Kasumi-1 (cell line): Measurements from ENCODE around the gene FCER2.
"Not testable (repeated sequence)": the region's sequence is repeated elsewhere in the genome, so short reads cannot be mapped to it uniquely, and the experiment has no call there.

ENCODE experiments used
- DNase-seq, 2 experiments: peaks; one replicate each; lab custom pipeline; 2025; lab: John Stamatoyannopoulos, UW

Gene FCER2, protein sequence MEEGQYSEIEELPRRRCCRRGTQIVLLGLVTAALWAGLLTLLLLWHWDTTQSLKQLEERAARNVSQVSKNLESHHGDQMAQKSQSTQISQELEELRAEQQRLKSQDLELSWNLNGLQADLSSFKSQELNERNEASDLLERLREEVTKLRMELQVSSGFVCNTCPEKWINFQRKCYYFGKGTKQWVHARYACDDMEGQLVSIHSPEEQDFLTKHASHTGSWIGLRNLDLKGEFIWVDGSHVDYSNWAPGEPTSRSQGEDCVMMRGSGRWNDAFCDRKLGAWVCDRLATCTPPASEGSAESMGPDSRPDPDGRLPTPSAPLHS

GRCh38 chr19:7701654-7702457 lies at the start of gene FCER2:
Gene FCER2, minus strand, starts transcription at chr19:7702131. Its CDS starts 2,371 bp downstream, at chr19:7699760.
- no peak for DNase-seq

- no peak for DNase-seq
Measured at GRCh38 chr19:7751157-7751783, 49.3 kb upstream of the FCER2 start.

GRCh38 chr19:7748756-7749155 lies 46.8 kb upstream of the FCER2 start:
- no peak for DNase-seq

GRCh38 chr19:7748171-7748570 lies 46.2 kb upstream of the FCER2 start:
- no peak for DNase-seq

DNA sequence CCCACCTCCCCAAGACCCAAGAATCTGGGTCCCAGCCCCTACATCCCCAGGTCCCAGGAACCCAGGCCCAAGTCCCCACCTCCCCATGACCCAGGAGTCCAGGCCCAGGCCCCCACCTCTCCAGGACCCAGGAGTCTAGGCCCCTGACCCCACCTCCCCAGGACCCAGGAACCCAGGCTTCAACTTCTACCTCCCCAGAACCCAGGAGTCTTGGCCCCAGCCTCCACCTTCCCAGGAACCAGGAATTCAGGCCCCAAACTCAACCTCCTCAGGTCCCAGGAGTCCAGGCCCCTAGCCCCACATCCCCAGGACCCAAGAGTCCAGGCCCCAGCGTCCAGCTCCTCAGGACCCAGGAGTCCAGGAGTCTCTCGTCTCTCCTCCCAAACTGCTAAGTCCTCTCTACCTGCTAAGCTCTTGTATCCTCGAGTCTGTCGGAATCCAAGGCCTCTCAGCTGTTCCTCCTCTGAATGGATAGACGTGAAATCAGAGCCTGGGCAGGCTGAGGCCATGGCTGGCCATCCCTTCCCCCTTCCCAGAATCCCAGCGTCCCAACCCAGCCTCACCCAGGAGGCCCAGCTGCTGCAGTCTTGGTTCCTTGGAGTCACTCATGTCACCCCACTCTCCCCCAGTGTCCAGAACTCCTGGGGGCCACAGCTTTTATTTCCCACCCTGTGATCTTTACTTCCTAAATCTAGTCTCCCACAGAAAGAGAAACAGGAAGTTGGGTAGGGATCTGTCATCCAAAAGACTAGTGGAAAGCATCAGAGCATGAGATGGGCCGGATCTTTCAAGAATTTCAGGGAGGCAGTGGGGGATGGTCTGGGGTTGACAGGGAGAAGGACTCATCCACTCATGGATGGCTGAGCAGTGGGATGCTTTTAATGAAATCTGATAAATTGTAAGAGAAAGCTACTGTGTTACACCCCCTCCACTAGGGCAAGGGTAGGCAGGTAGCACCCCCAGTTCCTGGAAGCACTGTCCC lies 45.3 kb upstream of the FCER2 start, which contains the start of gene CD209:
Gene CD209 (minus strand): TSS at position 632 of the 982 bp plus-strand sequence. CDS start 23 bp downstream, at position 609.
- peak; percentile 7 for DNase-seq

- not testable (repeated sequence) for DNase-seq
Measured at GRCh38 chr19:7746306-7746705, 44.4 kb upstream of the FCER2 start.

DNA sequence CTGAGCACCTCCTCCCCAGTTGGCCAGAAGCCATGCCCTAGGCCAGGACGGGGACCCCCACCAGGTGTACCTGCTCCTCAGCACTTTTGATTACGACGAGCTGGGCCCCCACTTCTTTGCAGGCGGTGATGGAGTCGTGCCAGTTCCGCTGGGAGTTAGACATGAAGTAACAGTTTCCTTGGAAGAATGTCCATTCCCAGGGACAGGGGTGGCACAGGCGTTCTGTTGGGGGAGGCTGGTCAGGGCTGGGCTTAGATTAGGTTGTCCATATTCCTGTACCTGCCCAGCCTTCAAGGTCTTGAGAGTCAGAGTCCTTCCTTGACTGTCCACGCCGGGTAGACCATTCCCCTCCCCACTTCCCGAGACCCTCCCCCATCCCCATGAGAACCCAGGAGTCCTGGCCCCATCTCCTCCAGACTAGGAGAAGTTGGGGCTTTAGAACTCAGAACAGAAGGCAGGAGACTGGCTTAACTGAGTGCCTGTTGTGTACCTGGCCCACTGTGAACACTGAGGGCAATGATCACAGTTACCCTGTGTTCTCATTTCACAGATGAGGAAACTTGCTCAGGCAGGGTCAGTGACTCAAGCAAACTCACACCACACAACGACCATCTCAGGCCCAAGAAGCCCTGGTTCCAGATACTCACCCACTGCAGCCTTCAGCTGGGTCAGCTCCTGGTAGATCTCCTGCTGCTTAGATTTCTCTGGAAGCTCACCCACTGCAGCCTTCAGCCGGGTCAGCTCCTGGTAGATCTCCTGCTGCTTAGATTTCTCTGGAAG lies 43.1 kb upstream of the FCER2 start:
- DNase-seq = no peak

GRCh38 chr19:7744199-7744786 lies 42.4 kb upstream of the FCER2 start:
- no peak for DNase-seq

- no peak for DNase-seq
Measured at GRCh38 chr19:7743425-7743841, 41.5 kb upstream of the FCER2 start.

GRCh38 chr19:7742991-7743390 lies 41.1 kb upstream of the FCER2 start:
- no peak for DNase-seq

DNA sequence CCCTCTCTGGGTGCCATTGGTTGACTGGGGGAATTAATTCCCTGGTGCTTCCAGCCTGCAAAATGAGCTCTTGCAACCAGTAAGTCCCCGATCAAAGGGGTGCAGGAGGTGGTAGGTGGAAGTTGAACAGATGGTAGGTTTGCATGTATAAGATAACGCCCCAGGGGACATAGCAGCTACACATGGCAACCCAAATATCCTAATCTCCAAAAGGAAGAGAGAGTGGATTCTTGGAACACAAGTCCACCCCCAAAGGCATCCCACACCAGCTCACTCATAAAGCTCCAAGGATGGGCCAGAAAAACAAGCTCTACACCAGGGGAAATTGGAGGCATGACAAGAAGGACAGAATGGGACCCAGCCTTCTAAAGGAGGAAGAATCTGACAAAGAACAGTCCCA lies 40.6 kb upstream of the FCER2 start:
- DNase-seq = no peak

- DNase-seq = no peak
Measured at GRCh38 chr19:7740682-7741054, 38.7 kb upstream of the FCER2 start.

GRCh38 chr19:7739801-7740681 lies 38.1 kb upstream of the FCER2 start:
- DNase-seq = no peak

- no peak for DNase-seq
Measured at GRCh38 chr19:7739211-7739755, 37.4 kb upstream of the FCER2 start.

DNA sequence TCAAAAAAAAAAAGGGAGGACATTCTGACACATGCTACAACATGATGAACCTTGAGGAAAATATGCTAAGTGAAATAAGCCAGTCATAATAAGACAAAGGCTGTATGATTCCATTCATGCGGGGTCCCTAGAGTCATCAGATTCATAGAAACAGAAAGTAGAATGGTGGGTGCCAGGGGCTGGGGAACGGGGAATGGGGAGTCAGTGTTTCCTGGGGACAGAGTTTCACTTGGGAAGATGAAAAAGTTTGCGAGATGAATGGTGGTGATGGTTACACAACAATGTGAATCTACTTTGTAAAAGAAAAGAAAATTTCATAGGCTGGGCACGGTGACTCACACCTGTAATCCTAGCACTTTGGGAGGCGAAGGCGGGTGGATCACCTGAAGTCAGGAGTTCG lies 36.1 kb upstream of the FCER2 start:
- DNase-seq = no peak

DNA sequence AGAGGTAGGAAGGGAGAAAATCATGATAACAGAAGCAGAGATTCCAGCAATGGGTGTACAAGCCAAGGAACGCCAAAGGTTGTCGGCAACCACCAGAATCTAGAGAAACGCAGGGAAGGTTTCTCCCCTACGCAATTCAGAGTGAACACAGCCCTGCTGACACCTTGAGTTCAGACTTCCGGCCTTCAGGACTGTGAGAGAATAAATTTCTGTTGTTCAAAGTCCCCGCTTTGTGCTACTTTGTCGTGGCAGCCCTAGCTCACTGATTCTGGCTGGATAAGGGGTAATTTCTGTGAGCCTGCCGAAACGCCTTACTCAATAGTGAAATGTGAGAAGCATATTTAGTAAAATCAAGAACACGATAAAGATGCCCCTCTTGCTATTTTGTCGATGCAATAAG lies 35.3 kb upstream of the FCER2 start:
- DNase-seq = no peak

DNA sequence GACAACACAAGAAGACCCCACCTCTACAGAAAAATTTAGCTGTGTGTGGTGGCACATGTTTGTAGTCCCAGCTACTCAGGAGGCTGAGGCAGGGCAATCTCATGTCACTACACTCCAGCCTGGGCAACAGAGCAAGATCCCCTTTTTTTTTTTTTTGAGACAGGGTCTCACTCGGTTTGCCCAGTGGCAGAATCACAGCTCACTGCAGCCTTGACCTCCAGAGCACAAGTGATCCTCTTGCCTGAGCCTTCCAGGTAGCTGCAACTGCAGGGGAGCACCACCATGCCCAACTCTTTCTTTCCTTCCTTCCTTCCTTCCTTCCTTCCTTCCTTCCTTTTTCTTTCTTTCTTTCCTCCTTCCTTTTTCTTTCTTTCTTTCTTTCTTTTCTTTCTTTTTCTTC lies 34.2 kb upstream of the FCER2 start:
- no peak for DNase-seq

GRCh38 chr19:7734220-7735203 lies 32.6 kb upstream of the FCER2 start:
- DNase-seq = peak in 1 of 2 experiments; percentile 21
